LHCN-M2 (cell line): ENCODE data around the gene EMID1. TPM values are rescaled to one million over a fixed set of nuclear protein-coding genes. Genes with fewer than 3 reads are reported as not detected.

Experiments
- DNase-seq: peaks from one replicate; pipeline ENCODE4 v3.0.0-alpha.2; 2012; ENCODE audit warnings: low read depth
- total RNA-seq: library from RNA; depleted of rRNA; stranded (reverse); fragments of >200 nt; gene quantifications from 2 replicates; pipeline ENCODE4 v1.2.3, GENCODE V29; 2014

EMID1 gene
- total RNA-seq, 1 experiment from 2014 or later: 0.29 TPM

DNA sequence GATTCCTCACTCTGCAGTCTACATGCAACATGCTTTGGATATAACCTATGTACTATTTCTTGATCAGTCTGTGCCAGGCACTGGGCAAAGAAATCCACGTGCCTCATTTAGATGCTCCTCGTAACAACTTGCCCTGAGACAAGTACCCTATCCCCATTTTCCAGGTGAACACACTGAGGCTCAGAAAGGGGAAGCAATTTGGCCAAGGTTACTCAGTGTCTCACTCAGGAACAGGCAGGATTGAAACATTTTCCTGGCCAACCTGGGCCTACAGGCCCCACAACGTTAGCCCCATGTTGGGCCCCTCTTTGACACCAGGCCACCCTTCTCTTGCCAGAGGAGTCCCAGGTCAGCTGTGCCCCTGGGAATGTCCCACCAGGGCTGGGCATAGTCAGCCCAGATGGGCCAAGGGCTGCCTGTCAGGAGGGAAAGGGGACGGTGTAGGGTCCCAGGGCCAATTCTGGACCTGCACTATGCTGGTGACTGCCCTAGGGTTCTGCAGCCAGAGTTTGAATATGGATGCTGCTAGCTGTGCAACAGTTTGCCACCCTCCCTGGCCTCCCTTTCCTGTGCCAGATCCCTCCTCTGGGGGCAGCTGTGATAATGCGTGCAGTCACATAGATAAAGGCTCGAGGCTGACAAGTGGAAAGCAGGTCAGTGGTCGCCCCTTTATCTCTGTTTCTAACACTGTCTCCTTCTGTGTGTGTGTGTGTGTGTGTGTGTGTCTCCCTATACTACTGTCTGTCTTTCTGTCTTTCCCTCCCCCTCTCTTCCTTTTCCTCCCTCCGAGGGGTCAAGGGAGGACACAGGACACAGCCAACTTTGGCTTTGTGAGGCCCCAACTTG lies 10.4 kb upstream of the EMID1 start:
- no peak for DNase-seq

DNA sequence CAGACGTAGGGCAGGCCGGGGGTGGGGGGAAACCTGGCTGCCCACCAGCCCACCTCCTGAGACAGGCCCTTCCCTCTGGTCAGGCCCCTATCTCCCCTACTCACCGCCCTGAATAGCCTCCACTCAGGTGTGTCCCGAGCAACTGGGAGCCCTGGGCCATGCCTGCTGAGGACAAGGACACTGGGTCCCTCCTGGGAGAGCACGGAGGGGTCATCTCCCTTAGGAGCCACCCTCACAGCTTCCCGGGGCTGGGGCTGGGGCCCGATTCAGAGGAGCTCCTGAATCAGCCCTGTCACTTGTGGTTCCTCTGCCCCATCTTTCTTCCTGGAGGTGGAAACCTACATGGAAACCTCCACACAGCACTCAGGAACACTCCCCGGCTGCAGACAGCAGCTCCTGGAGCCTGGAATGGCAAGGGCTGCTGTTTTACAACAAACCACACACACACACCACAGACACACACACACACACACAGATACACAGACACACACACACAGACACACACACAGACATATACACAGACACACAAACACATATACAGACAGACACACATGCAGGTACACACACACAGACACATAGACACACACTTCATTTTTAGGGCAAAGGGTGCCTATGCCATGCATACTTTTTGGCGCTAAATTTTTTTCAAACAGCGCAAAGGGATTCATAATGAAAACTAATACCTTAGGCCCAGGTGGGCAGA lies 9.6 kb upstream of the EMID1 start:
- no peak for DNase-seq

DNA sequence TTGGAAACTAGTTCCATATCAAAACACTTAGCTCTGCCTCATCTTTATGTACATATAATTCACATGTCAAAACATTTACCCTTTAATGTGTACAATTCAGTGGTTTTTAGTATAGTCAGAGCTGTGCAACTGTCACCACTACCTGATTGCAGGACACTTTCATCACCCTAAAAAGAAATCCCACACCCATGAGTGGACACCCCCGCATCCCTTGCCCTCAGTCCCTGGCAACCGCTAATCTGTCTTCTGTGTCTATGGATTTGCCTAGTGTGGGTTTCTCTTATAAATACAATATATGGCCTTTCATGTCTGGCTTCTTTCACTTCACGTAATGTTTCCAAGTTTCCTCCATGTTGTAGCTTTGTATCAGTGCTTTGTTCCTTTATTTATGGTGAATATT lies 8.6 kb upstream of the EMID1 start:
- DNase-seq: no peak

DNA sequence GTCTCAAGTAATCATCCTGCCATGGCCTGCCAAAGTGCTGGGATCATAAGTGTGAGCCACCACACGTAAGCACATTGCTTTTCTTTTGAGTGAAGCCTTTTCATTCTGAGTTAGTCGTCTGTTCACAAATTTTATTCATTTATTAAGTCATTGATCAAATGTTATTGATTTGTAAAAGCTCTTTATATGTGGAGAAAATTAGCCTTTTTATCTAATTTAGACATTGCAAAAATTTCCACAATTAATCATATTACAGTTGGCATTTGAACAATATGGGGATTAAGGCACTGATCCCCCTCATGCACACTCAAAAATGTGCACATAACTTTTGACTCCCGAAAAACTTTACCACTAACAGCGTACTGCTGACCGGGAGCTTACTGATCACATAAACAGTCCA lies 7.5 kb upstream of the EMID1 start:
- no peak for DNase-seq

GRCh38 chr22:29199702-29200400 lies 5.8 kb upstream of the EMID1 start:
- DNase-seq: no peak

DNA sequence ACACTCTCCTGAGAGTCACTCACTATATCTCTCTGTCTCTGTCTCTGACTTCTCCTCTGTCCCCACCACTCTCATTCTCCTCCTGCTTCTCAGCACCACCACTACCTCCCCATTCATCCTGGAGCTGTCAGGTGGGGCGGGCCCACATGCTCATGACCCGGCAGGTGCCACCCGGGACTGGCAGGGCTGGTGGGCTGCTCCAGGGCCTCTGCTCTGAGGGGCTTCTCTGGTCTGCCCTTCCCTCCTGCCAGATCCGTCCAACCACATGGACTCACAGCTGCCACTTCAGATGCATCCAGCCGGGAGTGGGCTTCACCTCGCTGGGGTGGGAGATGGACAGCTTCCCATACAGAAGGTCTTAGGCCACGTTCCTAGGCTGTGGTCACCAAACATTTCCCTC lies 4.8 kb upstream of the EMID1 start:
- DNase-seq: no peak

DNA sequence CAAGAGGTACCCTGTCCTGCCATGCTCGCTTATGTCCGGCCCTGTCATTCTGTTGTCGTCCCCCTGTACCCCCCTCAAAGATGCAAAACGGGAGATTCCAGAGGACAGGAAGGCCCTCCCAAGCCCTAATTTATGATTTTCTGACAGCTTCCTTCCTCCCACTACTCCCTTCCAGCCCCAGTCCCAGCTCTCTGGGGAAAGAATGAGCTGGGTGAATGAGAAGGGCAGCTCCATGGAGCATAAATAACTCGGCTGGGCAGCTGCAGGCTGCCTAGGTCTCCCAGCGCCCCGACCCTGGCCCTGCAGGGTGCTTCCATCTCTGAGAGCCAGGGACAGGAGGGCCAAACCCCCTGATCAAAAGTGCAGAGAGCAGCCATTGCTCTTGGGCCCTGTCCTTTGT lies 3.9 kb upstream of the EMID1 start:
- no peak for DNase-seq

- DNase-seq: no peak
These were observed 3.2 kb upstream of the EMID1 start for GRCh38 chr22:29202212-29203192.

- no peak for DNase-seq
These were observed 1.9 kb upstream of the EMID1 start for GRCh38 chr22:29203488-29204454.

DNA sequence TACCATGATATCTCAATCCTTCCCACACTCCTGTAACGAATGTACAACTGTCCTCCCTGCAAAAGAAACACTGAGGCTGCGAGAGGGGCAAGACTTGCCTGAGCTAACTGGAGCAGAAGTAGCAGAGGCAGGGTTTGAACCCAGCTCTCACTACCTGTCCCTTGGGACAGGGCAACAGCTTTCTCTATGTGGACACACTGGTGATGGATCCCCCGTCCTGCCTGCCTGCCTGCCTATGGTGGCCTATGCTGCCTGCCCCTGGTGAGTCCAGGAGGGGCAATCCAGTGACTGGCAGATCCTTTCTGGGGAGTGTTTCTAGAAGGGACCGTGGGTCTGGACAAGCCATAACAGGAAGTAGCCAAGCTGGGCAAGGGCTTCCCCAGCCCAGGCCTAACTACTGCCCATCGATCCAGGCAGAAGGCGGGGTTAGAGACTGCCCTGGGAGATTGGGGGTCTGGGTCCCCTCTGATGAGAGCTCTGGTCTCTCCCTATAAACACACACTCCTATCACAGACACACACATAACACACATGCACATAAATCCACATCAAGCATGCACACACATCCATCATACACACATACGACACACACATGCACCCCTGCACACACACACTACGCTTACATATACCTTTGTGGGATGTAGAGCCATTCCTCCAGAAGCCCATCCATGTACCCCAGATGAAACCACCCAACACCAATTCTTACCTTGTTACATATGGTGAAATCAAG lies 1.1 kb upstream of the EMID1 start:
- no peak for DNase-seq

DNA sequence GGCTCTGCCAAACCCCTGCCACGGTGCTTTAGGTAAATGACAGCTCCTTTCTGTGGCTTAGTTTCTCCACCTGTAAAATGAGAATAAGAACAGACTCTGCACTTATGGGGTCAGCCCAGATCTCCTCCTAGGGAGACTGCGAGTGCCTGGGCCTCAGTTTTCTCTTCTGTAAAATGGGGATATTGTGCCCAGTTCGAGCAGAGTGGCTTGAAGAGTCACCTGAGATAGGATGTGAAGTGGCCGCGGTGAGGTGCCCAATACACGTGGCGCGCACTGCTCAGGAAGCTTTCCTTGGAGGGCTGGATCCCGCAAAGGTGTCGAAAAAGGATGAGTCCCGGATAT lies 473 bp upstream of the EMID1 start:
- DNase-seq: no peak

DNA sequence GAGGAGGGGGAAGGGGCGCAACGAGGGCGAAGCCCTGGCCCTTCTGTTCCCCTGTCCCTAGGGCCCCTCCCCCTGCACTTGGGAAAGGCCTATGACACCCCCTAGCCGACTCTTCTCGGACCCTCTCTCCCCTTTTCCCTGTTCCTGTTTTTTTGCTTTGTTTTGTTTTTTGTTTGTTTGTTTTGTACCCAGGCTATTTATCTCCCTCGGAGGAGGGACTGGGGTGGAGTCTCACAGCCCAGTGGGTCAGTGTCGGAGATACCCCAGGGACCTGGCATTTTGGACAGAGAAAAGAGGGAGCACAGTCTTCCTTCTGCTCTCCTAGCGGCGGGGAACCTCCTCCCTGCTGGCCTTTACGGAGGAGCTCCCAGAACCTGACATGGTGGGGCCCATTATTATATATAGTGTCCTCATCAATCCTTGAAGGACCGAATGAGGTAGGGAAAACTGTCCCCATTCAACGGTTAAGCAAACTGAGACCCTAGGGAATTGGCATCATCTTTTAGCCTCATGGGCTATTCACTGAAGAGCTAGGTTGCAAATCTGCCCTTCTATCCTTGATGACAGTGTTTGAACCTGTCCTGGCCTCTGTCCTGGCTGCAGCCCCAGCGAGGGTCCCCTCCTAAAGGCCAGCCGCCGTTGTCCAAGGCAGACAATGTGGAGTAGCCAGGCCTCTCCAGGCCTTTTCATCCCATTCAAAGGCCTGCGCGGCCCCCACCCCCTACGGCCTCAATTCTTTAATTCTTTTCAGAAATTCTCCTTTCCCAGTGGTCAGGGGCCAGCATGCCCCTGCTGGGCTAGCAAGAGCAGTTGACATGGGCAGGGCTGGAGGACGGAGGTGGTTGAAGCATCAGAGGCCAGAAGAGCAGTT lies 911 bp downstream of the EMID1 start:
- no peak for DNase-seq

- DNase-seq: no peak
These were observed 1.5 kb downstream of the EMID1 start for GRCh38 chr22:29207243-29207550.

GRCh38 chr22:29207562-29208501 lies 2.1 kb downstream of the EMID1 start:
- no peak for DNase-seq

DNA sequence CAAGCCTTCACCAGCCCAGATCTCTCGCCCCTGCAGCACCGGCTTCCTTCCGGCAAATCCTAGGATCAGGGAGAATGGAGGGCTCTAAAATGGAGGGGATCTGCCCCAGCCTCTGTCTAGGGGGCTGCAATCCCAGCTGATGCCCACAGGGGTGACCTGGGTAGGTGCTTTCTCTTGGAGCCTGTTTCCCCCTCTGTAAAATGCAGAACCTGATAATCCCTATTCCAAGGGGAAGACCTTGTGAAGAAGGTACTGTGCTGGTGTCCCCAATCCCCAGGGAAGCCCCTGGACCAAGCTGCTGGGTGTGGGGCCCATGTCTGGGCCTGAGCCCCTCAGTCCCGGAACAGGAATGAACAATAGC lies 2.8 kb downstream of the EMID1 start:
- no peak for DNase-seq

- no peak for DNase-seq
These were observed 3.4 kb downstream of the EMID1 start for GRCh38 chr22:29208879-29209623.

DNA sequence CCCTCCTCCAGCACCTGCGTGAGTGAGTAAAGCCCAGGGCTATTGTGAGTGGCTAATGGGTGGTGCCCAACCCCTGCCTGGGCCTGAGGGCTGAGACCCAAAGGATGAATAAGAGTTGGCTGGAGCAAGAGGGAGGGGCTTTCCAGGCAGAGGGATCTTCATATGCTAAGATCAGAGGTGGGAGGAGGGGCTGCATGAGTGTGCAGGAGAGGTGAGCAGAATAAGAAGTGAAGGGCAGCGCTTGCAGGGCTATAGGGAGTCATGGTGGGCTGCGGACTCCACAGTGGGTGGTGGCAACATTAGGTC lies 3.9 kb downstream of the EMID1 start:
- no peak for DNase-seq
